Right forelimb (tissue), 1 donor: ENCODE data around the gene FKBP6.
A peak's percentile ranks its signal among the peaks of the same experiment; 100 is the strongest.
"Not testable (repeated sequence)": the region's sequence is repeated elsewhere in the genome, so short reads cannot be mapped to it uniquely, and the experiment has no call there.

ENCODE experiments used
- DNase-seq: peaks from one replicate; pipeline ENCODE4 v3.0.0-alpha.2; 2018

FKBP6 gene, protein sequence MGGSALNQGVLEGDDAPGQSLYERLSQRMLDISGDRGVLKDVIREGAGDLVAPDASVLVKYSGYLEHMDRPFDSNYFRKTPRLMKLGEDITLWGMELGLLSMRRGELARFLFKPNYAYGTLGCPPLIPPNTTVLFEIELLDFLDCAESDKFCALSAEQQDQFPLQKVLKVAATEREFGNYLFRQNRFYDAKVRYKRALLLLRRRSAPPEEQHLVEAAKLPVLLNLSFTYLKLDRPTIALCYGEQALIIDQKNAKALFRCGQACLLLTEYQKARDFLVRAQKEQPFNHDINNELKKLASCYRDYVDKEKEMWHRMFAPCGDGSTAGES

DNA sequence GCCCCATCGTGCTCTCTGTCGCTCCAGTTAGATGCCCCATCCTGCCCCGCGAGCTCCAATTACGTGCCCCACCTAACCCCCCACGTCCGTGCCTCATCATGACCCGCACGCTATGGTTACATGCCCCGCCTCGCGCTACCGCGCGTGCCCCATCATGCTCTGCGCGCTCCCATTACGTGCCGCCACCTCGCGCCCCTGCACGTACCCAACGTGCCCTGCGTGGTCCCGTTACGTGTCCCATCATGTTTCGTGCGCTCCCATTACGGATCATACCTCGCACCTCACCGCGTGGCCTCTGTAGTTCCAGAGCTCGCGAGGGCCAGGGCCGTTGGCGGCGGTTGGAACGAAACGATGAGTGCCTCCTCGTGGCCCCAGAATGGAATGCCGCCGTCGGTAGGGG, at the start of gene FKBP6, which contains the start of gene TRIM50:
FKBP6 (plus strand) TSS at position 240 of the 400 bp plus-strand sequence. CDS start 268 bp downstream, outside the sequence.
TRIM50 (minus strand) TSS at position 161 of the 400 bp plus-strand sequence. CDS start 3,295 bp downstream, outside the sequence.
- not testable (repeated sequence) for DNase-seq

DNA sequence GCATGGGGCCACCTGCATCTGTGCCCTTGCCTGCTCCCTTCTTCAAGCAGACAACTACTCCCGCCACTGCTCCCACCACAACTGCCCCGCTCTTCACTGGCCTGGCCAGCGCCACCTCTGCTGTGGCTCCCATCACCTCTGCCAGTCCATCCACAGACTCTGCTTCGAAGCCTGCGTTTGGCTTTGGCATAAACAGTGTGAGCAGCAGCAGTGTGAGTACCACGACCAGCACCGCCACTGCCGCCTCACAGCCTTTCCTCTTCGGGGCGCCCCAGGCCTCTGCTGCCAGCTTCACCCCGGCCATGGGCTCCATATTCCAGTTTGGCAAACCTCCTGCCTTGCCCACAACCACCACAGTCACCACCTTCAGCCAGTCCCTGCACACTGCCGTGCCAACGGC, 30.7 kb upstream of the FKBP6 start:
- DNase-seq = not testable (repeated sequence)

DNA sequence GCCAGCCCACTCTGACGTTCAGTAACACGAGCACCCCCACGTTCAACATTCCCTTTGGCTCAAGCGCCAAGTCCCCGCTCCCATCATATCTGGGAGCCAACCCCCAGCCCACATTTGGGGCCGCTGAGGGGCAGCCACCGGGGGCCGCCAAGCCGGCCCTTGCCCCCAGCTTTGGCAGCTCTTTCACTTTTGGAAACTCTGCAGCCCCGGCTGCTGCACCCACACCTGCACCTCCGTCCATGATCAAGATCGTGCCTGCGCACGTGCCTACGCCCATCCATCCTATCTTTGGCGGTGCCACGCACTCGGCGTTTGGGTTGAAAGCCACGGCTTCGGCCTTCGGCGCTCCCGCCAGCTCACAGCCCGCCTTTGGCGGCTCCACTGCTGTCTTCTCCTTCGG, 30.3 kb upstream of the FKBP6 start:
- not testable (repeated sequence) for DNase-seq

DNA sequence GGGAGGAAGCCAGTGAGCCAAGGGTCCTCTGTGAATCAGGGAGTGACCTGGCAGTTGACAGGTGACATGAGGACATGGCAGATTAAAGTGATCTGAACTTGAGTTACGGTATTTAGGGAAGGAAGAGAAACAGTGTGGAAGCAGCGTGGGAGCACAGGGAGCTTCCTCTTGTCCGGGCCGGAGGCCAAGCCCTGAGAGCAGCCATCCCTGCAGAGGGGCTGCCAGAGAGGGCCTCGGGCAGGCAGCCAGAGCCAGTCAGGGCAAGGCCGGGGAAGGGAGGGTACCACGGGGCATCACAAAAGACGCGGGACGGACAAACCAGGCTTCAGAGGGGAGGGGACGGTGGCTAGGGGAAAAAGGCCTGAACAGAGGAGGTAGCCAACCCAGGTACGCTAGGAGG, 28.1 kb upstream of the FKBP6 start:
- DNase-seq = peak; percentile 26

DNA sequence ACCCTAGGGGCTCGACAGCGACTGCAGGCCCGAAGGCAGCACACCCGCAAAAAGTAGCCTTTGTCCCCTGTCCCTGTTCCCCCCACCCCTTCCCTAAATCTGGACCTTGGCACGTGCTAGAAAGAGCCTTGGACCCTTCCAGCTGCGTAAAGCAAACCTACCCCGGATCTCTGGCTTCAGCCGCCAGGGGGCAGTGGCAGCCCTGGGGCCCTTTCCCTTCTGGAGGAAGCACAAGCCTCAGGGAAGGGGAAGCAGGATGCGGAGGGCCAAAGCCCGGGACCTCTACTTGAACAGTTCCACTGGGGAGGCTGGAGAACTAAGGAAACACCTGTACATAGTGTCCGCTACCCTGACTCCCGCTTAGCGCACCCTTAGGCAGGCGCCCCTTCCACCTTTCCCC, 26.9 kb upstream of the FKBP6 start:
- not testable (repeated sequence) for DNase-seq

DNA sequence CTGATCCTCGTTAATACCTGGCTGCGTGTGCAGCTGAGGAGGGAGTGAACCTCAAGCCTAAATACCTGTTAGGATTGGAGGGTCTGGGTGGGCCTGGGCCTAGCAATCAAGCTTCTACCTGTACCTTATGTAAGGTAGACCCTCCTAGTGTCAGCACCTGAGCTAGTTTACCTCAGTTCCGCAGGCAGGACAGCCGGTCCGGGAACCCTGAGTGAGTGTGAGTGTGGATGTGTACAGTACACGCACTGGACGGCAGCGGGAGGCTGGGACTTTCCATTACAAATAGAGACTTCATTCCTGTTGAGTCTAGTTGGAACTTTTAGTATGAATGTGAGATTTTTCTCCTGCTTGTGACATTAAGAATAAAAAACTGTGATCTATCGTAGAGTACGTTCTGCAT, 25.1 kb upstream of the FKBP6 start:
- not testable (repeated sequence) for DNase-seq

DNA sequence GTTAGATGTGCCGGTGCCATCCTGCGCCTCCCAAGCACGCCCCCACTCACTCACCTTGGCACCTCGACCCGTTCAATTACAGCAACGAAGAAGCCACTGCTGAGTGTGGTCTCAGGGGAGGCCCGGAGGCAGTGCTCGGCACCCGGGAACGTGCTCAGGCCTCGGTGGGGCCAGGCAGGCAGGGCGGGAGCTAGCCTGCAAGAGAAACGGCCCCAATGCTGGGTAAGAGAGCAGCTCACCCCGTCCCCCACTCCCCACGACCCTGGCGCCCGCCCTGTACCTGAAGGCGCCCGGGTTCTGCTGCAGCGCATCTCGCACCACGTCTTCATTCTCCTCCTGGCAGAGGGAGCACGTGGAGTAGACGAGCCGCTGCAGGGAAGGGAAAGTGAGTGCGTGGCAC, 24.4 kb upstream of the FKBP6 start:
- no peak for DNase-seq

DNA sequence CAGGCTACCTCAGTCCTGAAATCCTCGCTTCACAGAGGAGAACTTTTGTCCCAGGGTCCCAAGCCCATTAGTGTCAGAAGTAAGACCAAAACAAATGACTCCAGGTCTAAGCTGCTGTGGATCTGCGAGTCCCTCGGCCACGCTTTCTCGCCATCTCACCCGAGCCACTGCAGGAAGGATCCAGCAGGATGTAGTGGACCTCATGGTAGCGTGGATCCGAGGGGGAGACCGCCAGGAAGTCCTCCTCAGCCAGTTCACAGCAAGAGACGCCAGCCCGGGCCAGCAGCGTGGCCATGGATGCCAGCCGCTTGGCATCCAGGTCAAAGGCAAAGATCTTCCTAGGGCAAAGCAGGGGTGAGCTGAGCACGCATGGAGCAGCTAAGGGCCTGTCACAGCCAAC, 23.9 kb upstream of the FKBP6 start:
- DNase-seq = peak; percentile 3

DNA sequence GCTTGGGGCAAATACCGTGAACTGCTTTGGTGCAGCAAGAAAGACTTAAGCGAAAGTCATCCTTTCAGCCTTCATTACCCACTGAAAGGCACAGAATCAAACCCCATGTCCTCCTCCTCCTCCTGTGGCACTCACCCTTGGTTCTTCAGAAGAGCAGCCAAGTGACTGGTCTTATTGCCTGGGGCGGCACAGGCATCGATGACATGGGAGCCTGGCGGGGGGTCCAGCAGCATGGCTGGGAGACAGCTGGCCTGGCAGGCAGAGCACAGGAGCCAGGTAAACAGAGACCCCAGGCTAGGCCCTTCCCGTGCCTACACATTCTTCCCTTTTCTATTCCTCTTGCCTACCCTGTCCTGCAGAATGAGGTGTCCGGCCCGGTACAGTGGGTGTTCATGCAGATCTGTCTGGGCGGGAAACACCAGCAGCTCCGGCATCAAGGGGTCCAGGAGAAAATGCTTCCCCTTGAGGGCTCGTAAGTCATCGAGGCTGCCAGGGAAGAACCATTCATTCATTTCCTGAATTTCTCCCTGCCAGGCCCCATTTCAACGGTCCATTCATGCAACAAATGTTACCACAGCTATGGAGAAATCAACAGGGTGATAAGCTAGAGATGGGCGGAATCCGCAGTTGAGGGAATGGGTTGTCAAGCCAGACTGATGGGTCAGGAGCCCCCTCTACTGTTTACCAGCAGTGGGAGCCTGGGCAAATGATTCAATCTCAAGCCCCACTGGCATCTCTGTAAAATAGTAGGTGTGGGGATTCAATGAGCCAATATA, 23.2 kb upstream of the FKBP6 start:
- peak; percentile 4 for DNase-seq

DNA sequence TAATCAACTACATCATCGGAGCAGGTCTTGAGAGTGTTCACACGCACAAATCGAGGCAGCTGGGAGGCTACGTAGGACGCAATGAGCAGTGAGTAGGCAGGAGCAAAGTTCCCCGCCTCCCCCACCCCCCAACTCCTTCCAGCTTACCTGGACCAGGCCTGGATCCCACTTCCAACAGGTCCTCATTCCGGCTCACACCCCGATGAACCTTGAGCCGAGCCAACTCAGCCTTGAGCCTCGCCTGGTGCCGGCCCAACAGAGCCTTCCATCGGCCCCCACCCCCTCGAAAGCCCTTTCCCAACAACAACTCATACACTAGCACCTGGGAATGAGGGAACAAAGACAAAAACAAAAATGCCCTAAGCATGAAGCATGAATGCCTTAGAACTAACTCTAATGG, 20.5 kb upstream of the FKBP6 start:
- DNase-seq = no peak

DNA sequence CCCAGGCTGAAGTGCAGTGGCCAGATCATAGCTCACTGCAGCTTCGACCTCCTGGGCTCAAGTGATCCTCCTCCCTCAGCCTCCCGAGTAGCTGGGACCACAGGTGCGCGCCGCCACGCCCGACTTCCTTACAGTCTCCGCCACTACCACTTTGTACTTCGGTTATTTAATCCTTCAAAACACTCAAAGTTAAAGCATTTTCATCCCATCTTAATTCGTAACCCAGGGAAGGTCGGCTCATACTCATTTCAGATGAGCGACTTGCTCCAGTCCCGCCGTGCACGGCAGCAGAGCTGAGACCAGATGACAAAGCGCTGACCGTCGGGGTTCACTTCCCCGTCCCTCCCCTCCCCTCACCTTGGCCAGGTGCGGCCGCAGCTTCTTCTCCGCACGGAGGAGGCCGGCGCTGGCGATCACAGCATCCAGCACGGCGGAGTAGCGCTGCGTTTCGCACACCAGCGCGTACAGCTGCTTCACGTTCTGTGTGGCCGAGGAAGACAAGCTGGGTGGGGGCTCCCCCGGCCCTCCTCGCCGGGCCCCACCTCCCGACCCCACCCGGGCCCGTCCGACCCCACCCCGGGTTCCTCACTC, 19.8 kb upstream of the FKBP6 start:
- DNase-seq = no peak

DNA sequence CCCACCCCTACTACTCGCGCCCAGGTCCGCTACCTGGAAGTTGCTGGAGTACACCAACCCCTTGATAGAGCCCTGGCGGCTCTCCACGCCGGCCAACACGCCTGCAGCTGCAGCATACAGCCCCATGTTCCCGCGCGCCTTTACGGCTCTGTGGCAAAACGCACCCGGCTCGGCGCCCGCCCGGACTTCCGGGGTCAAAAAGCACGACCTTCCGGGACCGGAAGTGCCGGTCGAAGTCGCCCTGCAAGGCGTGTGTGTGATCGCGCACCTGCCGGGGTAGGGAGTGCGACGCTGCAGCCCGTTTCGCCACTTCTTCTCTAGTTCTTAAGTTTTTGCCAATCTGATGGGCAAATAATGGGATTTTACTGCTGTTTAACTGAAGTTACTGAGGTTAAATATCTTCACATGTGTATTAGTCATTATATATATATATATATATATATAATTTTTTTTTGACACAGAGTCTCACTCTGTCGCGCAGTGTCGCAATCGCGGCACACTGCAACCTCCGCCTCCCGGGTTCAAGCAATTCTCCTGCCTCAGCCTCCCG, 19.2 kb upstream of the FKBP6 start, which contains the start of gene NSUN5:
NSUN5 (minus strand) TSS at position 162 of the 550 bp plus-strand sequence; CDS start at position 126, 36 bp downstream.
- peak; percentile 88 for DNase-seq

DNA sequence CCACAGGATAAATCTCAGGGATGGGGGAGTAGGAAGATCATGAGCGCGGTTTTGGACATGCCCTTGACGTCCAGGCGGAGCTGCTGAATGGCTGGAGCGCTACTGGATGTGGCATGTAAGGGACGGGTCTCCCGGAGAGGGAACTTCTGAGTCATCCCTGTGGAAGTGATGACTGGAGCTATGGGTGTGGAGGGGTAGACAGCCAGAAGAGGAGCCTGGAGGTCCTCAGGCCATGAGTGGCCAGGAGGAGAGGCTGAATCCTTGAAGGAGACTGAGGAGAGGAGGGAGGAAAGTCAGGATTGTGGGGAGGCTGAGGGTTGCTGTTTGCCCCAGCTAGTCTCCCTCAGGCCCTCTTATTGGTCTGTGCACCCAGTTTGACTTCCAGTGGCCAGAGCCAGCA, 16.5 kb upstream of the FKBP6 start:
- DNase-seq = not testable (repeated sequence)

DNA sequence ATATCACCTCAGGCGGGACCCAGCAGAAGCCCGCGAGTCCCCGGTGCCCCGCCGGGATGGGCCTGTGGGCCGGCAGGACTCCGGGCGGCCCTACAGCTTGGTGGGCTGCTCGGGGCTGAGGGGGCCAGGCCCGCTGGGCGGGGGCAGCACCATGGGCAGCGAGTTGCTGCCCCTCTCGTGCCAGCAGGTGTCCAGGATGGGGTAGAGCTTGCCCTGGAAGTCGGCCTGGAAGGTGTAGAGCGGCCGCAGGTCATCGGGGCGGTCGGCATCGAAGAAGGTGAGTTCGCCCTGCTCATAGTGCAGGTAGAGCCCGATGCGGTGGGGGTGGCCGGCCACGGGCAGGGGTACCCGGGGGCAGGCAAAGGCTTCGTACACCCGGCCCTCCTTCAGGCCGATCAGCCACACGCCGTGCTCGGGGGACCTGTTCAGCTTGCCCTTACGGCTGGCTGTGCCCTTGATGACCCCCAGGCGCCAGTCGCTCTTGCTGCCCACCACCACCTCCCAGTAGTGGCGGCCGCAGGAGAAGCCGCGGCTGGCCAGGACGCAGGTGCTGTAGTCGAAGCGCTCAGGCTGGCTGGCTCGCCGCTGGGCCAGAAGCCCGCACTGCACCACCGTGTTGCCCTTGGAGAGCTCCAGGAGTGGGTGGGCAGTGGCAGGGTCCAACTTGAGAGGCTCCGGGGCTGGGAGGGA, 15.0 kb upstream of the FKBP6 start:
- DNase-seq = no peak

DNA sequence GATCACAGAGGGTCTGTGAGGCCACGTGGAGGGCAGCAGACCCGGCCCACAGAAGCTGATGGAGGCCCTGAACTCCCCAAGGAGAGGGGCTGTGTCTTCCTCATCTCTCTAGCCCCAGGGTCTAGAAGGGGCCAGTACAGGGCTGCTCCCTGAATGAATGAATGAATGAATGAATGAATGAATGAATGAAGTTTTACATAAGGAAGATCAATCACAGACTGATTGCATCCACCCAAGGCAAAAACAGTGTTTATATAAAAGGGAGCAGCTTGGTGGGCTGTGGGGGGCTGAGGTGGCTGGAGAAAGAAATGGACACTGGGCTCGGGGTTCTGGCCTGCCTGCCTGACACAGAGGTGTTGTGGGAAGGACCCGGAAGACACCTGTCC, 14.4 kb upstream of the FKBP6 start:
- no peak for DNase-seq

DNA sequence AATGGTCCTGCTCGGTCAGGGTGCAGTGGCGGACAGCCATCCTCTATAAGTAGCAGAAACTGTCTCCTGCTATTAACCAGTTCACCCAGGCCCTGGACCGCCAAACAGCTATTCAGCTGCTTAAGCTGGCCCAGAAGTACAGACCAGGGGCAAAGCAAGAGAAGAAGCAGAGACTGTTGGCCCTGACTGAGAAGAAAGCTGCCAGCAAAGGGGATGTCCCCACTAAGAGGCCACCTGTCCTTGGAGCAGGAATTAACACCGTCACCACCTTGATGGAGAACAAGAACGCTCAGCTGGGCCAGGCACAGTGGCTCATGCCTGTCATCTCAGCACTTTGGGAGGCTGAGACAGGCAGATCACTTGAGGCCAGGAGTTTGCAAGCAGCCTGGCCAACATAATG, 13.7 kb upstream of the FKBP6 start:
- no peak for DNase-seq

DNA sequence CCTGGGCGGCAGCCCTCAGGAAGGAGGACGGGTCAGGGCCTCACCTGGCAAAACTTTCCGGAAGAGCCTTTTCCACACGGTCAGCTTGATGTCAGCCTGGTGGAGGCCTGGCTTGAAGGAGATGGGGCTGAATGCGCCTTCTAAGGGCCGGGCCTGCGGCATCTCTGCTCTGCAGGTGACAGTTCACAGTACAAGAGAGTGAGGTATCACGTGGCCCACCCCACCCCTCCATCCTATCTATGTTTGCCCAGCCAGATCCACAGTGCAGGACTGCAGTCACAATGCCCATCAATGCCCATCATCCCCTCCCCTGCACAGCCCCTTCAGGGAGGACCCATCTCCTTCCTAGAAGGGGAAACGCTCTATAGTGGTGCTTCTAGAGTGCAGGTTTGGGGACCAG, 11.4 kb upstream of the FKBP6 start:
- no peak for DNase-seq

DNA sequence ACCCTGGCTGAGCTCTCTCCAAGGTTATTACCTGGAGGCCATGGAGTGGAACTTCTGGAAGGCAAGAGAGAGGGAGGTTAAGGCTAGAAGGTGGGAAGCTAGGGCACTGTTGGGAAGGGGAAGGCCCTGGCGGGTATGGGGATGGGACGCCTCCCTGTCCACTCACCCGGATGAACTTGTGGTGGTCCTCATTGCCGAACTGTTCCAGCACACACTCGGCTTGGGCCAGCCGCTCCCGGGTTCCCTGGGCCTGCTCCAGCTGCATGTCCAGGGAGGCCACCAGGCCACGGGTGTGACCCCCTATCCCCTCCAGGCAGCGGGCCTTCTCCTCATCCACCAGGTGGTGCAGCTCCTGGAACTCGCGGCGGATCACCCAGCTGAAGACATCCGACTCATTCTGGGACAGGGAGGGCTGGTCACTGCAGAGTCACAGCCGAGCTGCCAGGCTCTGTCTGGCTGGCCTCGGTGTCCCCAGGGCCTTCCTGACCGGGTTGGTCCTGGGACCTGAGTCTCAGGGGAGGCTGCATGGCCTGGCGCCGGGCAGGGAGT, 9.2 kb upstream of the FKBP6 start:
- not testable (repeated sequence) for DNase-seq

DNA sequence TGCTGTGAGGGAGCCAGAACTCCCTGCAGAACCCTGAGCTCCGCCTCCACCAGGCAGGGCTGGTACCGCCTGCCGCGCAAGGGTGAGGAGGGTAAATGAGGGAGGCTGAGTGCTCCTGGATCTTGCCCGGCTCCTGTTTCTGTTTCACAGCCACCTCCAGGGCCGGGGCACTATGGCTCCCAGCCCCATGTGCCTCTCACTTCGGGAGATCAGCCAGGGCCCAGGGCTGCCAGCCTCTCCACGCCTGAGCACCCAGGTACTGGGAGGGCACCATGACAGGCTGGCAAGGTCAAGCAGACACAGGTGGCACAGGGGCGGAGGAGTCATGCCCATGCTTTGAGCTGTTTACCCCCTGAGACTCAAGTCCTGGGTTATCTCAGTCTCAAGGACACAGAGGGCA, 8.4 kb upstream of the FKBP6 start:
- DNase-seq = not testable (repeated sequence)

DNA sequence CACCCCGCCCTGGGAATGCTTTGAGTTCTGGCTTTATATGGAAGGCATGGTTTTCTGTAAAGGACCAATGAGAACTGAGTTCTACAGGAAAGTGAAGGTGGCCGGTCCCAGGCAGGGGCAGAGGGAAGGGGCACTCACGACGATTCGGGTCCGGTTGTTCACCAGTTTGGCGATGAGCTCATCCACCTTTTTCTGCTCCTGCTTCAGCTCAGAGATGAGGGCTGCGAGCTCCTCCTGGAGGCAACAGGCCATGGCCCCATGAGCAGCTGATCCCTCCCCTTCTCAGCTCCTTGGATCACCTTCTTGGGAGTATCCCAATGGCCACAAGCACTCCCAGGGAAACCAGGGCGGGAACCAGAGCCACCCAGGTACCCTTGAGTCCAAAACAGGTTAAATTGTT, 8.0 kb upstream of the FKBP6 start:
- DNase-seq = not testable (repeated sequence)

DNA sequence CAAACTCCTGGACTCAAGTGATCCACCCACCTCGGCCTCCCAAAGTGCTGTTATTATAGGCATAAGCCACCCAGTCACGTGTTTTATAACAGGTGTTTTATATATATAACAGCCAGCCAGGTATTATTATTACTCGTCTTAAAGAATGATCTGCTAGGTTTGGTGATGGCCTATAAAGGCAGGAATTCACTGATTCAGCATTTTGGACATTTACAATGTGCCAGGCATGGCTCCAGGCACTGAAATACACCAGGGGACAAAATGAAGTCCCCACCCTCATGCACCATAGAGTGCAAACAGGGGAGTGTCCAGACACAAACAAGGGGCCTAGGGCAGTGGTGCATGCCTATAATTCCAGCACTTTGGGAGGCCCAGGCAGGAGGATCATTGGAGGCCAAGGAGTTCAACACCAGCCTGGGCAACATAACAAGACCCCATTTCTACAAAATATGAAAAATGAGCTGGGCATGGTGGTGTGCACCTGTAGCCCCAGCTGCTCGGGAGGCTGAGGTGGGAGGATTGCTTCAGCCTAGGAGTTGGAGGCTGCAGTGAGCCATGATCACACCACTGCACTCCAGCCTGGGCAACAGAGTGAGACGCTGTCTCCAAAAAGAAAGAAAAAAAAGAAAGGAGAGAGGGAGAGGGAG, 4.4 kb upstream of the FKBP6 start:
- DNase-seq = not testable (repeated sequence)
